ENCODE results near the gene C17orf107.

GRCh38 chr17:4946312-4946976 lies 47.1 kb downstream of the C17orf107 start:
- TF ChIP-seq ZC3H4 (CRISPR knock-in tag; IDR thresholded peaks at IDR 0.05; ENCODE audit: borderline replicate concordance) (no peak), JUNB (CRISPR knock-in tag; IDR thresholded peaks at IDR 0.05; ENCODE audit: borderline replicate concordance) (no peak), KLF6 (CRISPR knock-in tag; IDR thresholded peaks at IDR 0.05) (no peak), ZNF704 (CRISPR knock-in tag; IDR thresholded peaks at IDR 0.05; ENCODE audit: borderline replicate concordance) (no peak), ZNF383 (CRISPR knock-in tag; IDR thresholded peaks at IDR 0.05; ENCODE audit: borderline replicate concordance) (no peak), ARID3A (IDR thresholded peaks at IDR 0.05; ENCODE audit: low read depth, low read length) (no peak)

All from HepG2 (cell line).